Esophagus squamous epithelium (tissue), 5 donors: ENCODE data around the gene TIAM2. TPM values are rescaled to one million over a fixed set of nuclear protein-coding genes. Genes with fewer than 3 reads are reported as not detected.

Experiments used
- DNase-seq: peaks from one replicate; lab custom pipeline; 2025; lab: John Stamatoyannopoulos, UW
- H3K27ac ChIP-seq, 4 donors: fragments of 200-600 bp; sonication (generic); one replicate each; pipeline ENCODE4 v1.5.1; 2016 to 2019; ENCODE audit warnings: mild to moderate bottlenecking in 1 of 4
- H3K27me3 ChIP-seq, 4 donors: fragments of 200-600 bp; sonication (generic); 1 replicate in 3 of 4; 2 replicates in 1 of 4; pipeline versions ENCODE4 v1.5.1 to v1.6.0; 2017 to 2021; ENCODE audit warnings: antibody characterized with exemption in 1 of 4
- H3K36me3 ChIP-seq, 3 donors: fragments of 200-600 bp; sonication (generic); one replicate each; pipeline ENCODE4 v1.5.1; 2016 to 2019
- H3K4me1 ChIP-seq, 3 donors: fragments of 200-600 bp; sonication (generic); one replicate each; pipeline ENCODE4 v1.5.1; 2017 to 2019
- H3K4me3 ChIP-seq, 4 donors: fragments of 200-600 bp; sonication (generic); 1 replicate in 3 of 4; 2 replicates in 1 of 4; pipeline ENCODE4 v1.5.1; 2016 to 2019; ENCODE audit warnings: mild to moderate bottlenecking in 2 of 4, moderate library complexity in 1 of 4
- H3K9me3 ChIP-seq, 3 donors: fragments of 200-600 bp; sonication (generic); one replicate each; pipeline ENCODE4 v1.5.1; 2016 to 2019
- CTCF ChIP-seq, 6 experiments: fragments of 450-650 bp in 4 of 6; fragments of 200-600 bp in 2 of 6; sonication (generic) in 2 of 6; IDR thresholded peaks; one replicate each; pipeline ENCODE4 v1.5.1; 2016 to 2019; ENCODE audit warnings: antibody characterized with exemption in 6 of 6, mild to moderate bottlenecking in 4 of 6, moderate library complexity in 4 of 6
- POLR2A ChIP-seq, 4 donors: fragments of 450-650 bp; IDR thresholded peaks; one replicate each; pipeline ENCODE4 v1.6.1; 2017; ENCODE audit warnings: antibody characterized with exemption in 4 of 4, mild to moderate bottlenecking in 4 of 4, moderate library complexity in 3 of 4
- WGBS, 2 donors: methylation state at CpG; one replicate each; pipeline ENCODE4 v1.1.5; 2018; 5-methylcytosine and 5-hydroxymethylcytosine counted together
- intact Hi-C: fragments of 100-400 bp; cut with DNase I; formaldehyde crosslinking; loops from one replicate; pipeline ENCODE4 v1.15.0; 2022
- total RNA-seq, 4 donors: library from RNA; depleted of rRNA; stranded (reverse); fragments of >200 nt; gene quantifications; one replicate each; pipeline ENCODE4 v1.1.0, GENCODE V29; 2016
- donor health status: DM: yes; HTN: yes; CAD: no.

Gene TIAM2
- total RNA-seq, 4 donors from 2014 or later, result 2.3 to 10.3 (median 5.6) TPM

- Histone ChIP-seq H3K4me3 (no peak overlapping the region), H3K4me1 (peaks cover 0 to 40% (median 6%) of the 10 kb centered on the region in 3 donors), H3K9me3 (no peaks in the 10 kb centered on the region), H3K27me3 (no peaks in the 10 kb centered on the region), H3K27ac (no peak overlapping the region), H3K36me3 (no peaks in the 10 kb centered on the region)
- TF ChIP-seq POLR2A (IDR thresholded peaks at IDR 0.05), result no peak
- no peak for TF ChIP-seq CTCF (IDR thresholded peaks at IDR 0.05)
- 69 to 72% methylated on average over 4 of the region's 4 CpGs for whole genome bisulfite sequencing, 2 donors
- intact Hi-C loops, result no loop called here
- no peak for DNase-seq
Measured at GRCh38 chr6:155190677-155191076, 195.6 kb downstream of the TIAM2 start.

- TF ChIP-seq CTCF (IDR thresholded peaks at IDR 0.05), result no peak
- no peak for TF ChIP-seq POLR2A (IDR thresholded peaks at IDR 0.05)
- Histone ChIP-seq H3K27ac (no peak overlapping the region), H3K4me1 (peaks cover 0 to 19% (median 5%) of the 10 kb centered on the region in 3 donors), H3K9me3 (no peaks in the 10 kb centered on the region), H3K36me3 (no peaks in the 10 kb centered on the region), H3K27me3 (no peaks in the 10 kb centered on the region), H3K4me3 (no peak overlapping the region)
- intact Hi-C loops, result no loop called here
- 90 to 94% methylated on average over 5 of the region's 5 CpGs for WGBS, 2 donors
- DNase-seq, result no peak
Measured at GRCh38 chr6:155193526-155193925, 198.4 kb downstream of the TIAM2 start.

- no peak overlapping the region for H3K27ac ChIP-seq
- no peak for TF ChIP-seq CTCF (IDR thresholded peaks at IDR 0.05)
- H3K36me3 ChIP-seq, result no peaks in the 10 kb centered on the region
- H3K4me3 ChIP-seq, result no peak overlapping the region
- peaks cover 0 to 10% (median 3%) of the 10 kb centered on the region in 3 donors for H3K4me1 ChIP-seq
- intact Hi-C loops, result no loop called here
- no peak for DNase-seq
- H3K27me3 ChIP-seq, result no peaks in the 10 kb centered on the region
- 94 to 97% methylated on average over 2 of the region's 2 CpGs for WGBS, 2 donors
- no peaks in the 10 kb centered on the region for H3K9me3 ChIP-seq
Measured at GRCh38 chr6:155194399-155194798, 199.3 kb downstream of the TIAM2 start.

- no peaks in the 10 kb centered on the region for H3K36me3 ChIP-seq
- H3K27ac ChIP-seq, result no peak overlapping the region
- no peak overlapping the region for H3K4me3 ChIP-seq
- no peak for DNase-seq
- TF ChIP-seq POLR2A (IDR thresholded peaks at IDR 0.05), result no peak
- no peak for TF ChIP-seq CTCF (IDR thresholded peaks at IDR 0.05)
- no peaks in the 10 kb centered on the region for H3K27me3 ChIP-seq
- H3K9me3 ChIP-seq, result no peaks in the 10 kb centered on the region
- WGBS, 2 donors, result 81 to 88% methylated on average over 7 of the region's 7 CpGs
- intact Hi-C loops, result no loop called here
- H3K4me1 ChIP-seq, result peaks cover 0 to 1% (median 0%) of the 10 kb centered on the region in 3 donors
Measured at GRCh38 chr6:155195903-155196302, 200.8 kb downstream of the TIAM2 start.

- H3K36me3 ChIP-seq, result no peaks in the 10 kb centered on the region
- no peak overlapping the region for H3K27ac ChIP-seq
- H3K4me3 ChIP-seq, result no peak overlapping the region
- 59% methylated on average over 2 of the region's 2 CpGs for WGBS, 2 donors
- no peak for DNase-seq
- no peaks in the 10 kb centered on the region for H3K27me3 ChIP-seq
- TF ChIP-seq CTCF (IDR thresholded peaks at IDR 0.05) (no peak), POLR2A (IDR thresholded peaks at IDR 0.05) (no peak)
- H3K4me1 ChIP-seq, result peaks cover 0 to 11% (median 4%) of the 10 kb centered on the region in 3 donors
- no peaks in the 10 kb centered on the region for H3K9me3 ChIP-seq
- intact Hi-C loops, result no loop called here
Measured at GRCh38 chr6:155196911-155197310, 201.8 kb downstream of the TIAM2 start.
